ENCODE data around the gene PPTC7. TPM values are rescaled to one million over a fixed set of nuclear protein-coding genes. Genes with fewer than 3 reads are reported as not detected.

PPTC7 gene
- total and polyA plus RNA-seq, 10 of the 15 experiments (the other 5 are each of a cell fraction or from before 2014, with no cell fraction given) = 4.0 to 69.6 (median 12.3) TPM

DNA sequence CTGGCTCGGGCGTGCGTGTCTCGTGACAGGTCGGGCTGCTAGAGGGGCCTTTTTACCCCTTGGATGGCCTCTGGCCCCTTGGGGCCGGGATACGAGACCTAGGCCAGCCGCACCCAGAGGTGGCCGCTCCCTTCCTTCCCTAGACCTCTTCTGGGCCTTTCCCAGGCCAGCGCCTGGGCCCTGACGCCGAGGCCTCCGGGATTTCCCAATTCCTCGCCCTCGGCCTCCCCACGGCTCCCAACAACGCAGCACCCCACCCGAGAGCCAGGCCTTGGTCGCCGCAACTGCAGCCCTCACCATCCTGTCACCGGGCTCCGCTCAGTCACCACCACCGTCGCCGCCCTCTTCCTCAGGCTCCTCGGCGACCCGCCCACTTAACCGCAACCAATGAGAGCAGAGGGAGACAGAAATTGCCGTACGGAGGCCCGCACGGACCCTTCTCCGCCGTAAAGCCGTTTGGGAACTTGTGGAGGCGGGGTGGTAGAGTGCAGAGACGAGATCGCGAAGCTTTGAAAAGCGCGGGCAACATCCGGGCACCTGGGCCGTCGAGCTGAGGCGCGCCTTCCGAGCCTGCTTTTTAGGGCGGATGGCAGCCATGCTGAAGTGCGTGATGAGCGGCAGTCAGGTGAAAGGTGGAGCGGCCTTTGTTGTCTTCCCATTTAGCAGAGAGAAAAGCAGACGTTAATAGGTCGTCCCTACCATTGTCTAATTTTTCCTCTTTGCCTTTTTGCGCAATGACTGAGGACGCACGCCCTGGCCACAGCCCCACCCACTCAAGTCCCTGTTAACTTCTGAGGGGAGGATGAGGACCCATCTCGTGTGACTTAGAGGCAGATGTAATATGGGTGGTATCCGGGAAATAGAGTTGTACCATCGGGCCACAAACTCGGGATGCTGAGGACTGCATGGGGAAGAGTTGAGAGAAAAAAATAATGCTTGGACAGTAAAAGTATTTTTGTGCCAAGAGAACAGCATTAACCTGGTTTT, 81.1 kb downstream of the PPTC7 start, which contains the start of the genes RAD9B and VPS29 (continued):
- TF ChIP-seq SMAD1 (IDR thresholded peaks at IDR 0.05; ENCODE audit: low read depth, partially characterized antibody) (no peak), RB1 (IDR thresholded peaks at IDR 0.05; ENCODE audit: borderline replicate concordance) (peak; percentile 98; the same call in 1 of the 2 replicates), CHD2 (IDR thresholded peaks at IDR 0.05; ENCODE audit: borderline replicate concordance, low read depth, low read length) (peak; percentile 94), STAT1 (conservative IDR thresholded peaks at IDR 0.05) (no peak; the same call in 1 of the 2 replicates), SREBF2 (IDR thresholded peaks at IDR 0.05; ENCODE audit: low read length) (no peak), ZNF207 (IDR thresholded peaks at IDR 0.05; ENCODE audit: borderline replicate concordance) (peak; percentile 66; the same call in 1 of the 2 replicates), POLR2AphosphoS5 (IDR thresholded peaks at IDR 0.05; ENCODE audit: low read length) (peak; percentile 95), GABPA (IDR thresholded peaks at IDR 0.05; ENCODE audit: low read depth) (no peak), REST (IDR thresholded peaks at IDR 0.05; ENCODE audit: low read depth, low read length) (no peak), PML (IDR thresholded peaks at IDR 0.05; ENCODE audit: low read length) (peak; percentile 81), CBX3 (IDR thresholded peaks at IDR 0.05; ENCODE audit: borderline replicate concordance, low read depth) (no peak), SREBF1 (IDR thresholded peaks at IDR 0.05; ENCODE audit: low read length) (no peak), CREM (IDR thresholded peaks at IDR 0.05; ENCODE audit: low read depth) (peak; percentile 62; the same call in 1 of the 2 replicates), E2F4 (IDR thresholded peaks at IDR 0.05; ENCODE audit: low read depth, low read length) (peak; percentile 95), TARDBP (IDR thresholded peaks at IDR 0.05; ENCODE audit: borderline replicate concordance) (peak; percentile 83), IRF4 (IDR thresholded peaks at IDR 0.05; ENCODE audit: low read depth, low read length) (no peak), KDM1A (IDR thresholded peaks at IDR 0.05; ENCODE audit: borderline replicate concordance) (no peak), DPF2 (IDR thresholded peaks at IDR 0.05) (no peak), MYB (IDR thresholded peaks at IDR 0.05; ENCODE audit: borderline replicate concordance, low read depth, low read length) (no peak), SP1 (IDR thresholded peaks at IDR 0.05; ENCODE audit: low read depth, low read length) (peak; percentile 68)
- TF ChIP-seq, protein P1, sequence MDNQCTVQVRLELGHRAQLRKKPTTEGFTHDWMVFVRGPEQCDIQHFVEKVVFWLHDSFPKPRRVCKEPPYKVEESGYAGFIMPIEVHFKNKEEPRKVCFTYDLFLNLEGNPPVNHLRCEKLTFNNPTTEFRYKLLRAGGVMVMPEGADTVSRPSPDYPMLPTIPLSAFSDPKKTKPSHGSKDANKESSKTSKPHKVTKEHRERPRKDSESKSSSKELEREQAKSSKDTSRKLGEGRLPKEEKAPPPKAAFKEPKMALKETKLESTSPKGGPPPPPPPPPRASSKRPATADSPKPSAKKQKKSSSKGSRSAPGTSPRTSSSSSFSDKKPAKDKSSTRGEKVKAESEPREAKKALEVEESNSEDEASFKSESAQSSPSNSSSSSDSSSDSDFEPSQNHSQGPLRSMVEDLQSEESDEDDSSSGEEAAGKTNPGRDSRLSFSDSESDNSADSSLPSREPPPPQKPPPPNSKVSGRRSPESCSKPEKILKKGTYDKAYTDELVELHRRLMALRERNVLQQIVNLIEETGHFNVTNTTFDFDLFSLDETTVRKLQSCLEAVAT (IDR thresholded peaks at IDR 0.05) = peak; percentile 96
- TF ChIP-seq, protein P2, sequence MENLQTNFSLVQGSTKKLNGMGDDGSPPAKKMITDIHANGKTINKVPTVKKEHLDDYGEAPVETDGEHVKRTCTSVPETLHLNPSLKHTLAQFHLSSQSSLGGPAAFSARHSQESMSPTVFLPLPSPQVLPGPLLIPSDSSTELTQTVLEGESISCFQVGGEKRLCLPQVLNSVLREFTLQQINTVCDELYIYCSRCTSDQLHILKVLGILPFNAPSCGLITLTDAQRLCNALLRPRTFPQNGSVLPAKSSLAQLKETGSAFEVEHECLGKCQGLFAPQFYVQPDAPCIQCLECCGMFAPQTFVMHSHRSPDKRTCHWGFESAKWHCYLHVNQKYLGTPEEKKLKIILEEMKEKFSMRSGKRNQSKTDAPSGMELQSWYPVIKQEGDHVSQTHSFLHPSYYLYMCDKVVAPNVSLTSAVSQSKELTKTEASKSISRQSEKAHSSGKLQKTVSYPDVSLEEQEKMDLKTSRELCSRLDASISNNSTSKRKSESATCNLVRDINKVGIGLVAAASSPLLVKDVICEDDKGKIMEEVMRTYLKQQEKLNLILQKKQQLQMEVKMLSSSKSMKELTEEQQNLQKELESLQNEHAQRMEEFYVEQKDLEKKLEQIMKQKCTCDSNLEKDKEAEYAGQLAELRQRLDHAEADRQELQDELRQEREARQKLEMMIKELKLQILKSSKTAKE (IDR thresholded peaks at IDR 0.05; ENCODE audit: low read depth, poor library complexity, severe bottlenecking) = peak; percentile 60

Measured in GM12878 (cell line).